Measurements from ENCODE around the gene RAF1. TPM values are rescaled to one million over a fixed set of nuclear protein-coding genes. Genes with fewer than 3 reads are reported as not detected.

The RAF1 gene
- total RNA-seq, 1 experiment from 2014 or later = 68.8 TPM

DNA sequence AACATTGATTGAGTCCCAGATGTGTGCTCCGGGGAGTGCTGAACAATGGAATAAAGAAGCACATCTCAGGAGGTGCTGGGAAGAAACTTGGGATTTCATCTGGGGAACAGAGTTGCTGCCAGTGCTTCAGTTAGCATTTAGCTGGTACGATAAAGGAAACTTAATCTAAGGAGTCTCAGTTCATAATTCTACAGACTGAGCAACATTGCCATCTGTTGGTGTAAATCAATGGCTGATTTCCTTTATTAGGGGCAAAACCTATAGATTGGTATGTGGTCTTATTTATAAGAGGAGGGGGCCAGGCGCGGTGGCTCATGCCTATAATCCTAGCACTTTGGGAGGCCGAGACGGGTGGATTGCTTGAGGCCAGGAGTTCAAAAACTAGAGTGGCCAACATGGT, 127.5 kb downstream of the RAF1 start:
- 0 out of 2 replicates have a peak, but pooled peaks cover 2% of the 10 kb centered on the region for H3K36me3 ChIP-seq (ENCODE audit: control insufficient read depth, insufficient read depth, low read length)
- TSS peak; percentile 57 for BruUV-seq (replicated peaks)
- POLR2A ChIA-PET = no interaction called here
- ATAC-seq = no peak
- DNase-seq (ENCODE audit: low read depth, low spot score) = no peak
- in situ Hi-C loops (cut with HindIII; ENCODE audit: low pct_unique_long_range_greater_than_20kb, low sequenced_read_pairs) (no loop called here), intact Hi-C loops (cut with micrococcal nuclease; ENCODE audit: unreplicated experiment) (no loop called here)
- no peak overlapping the region for H3K4me3 ChIP-seq (ENCODE audit: low read depth in 2 of 2, low read length in 2 of 2)
- H3K9me3 ChIP-seq (ENCODE audit: control insufficient read depth, insufficient read depth, low read depth, low read length) = no peaks in the 10 kb centered on the region
- no peak overlapping the region for H3K27ac ChIP-seq (ENCODE audit: low read length)
- H3K4me1 ChIP-seq (ENCODE audit: control insufficient read depth, insufficient read depth, low read length) = no peaks in the 10 kb centered on the region
- no peaks in the 10 kb centered on the region for H3K27me3 ChIP-seq (ENCODE audit: control insufficient read depth, insufficient read depth, low read length)
- TF ChIP-seq REST (IDR thresholded peaks at IDR 0.05; ENCODE audit: insufficient read depth in 1 of 2, low read depth in 2 of 2, low read length in 1 of 2) = no peak
- no peak for TF ChIP-seq TCF7L2 (IDR thresholded peaks at IDR 0.05; ENCODE audit: low read depth, low read length)
- TF ChIP-seq SIN3A (IDR thresholded peaks at IDR 0.05; ENCODE audit: borderline replicate concordance, insufficient read depth, low read depth, low read length) = no peak
- peak; percentile 25 for TF ChIP-seq CTCF (IDR thresholded peaks at IDR 0.05)
- no peak for TF ChIP-seq POLR2AphosphoS5 (IDR thresholded peaks at IDR 0.05; ENCODE audit: low read depth, low read length)
- CTCF ChIA-PET = interaction anchor here (0.5 kb wide), 1 partner anchor 428 kb away, joined by 6 read pairs; no protein-coding TSS in a partner anchor

Other genes with a start within 250 kb of the RAF1 start
- gene TSEN2, start 179.6 kb downstream of the RAF1 start, total RNA-seq (2021; ENCODE audit: unreplicated experiment) = 22.0 TPM
- not detected for gene MKRN2OS, start 118.6 kb downstream of the RAF1 start, total RNA-seq (2021; ENCODE audit: unreplicated experiment)
- 19.4 TPM for gene MKRN2, start 107.0 kb downstream of the RAF1 start, total RNA-seq (2021; ENCODE audit: unreplicated experiment)
- 1.3 TPM for gene TMEM40, start 95.1 kb upstream of the RAF1 start, total RNA-seq (2021; ENCODE audit: unreplicated experiment)
- 0.13 TPM for gene CAND2, start 132.6 kb upstream of the RAF1 start, total RNA-seq (2021; ENCODE audit: unreplicated experiment)
- gene RPL32, start 177.4 kb upstream of the RAF1 start, total RNA-seq (2021; ENCODE audit: unreplicated experiment) = 794 TPM